ENCODE results near the gene THSD7B.

GRCh38 chr2:136916131-136916530 lies 150.8 kb downstream of the THSD7B start:
- TF ChIP-seq POLR2A (IDR thresholded peaks at IDR 0.05) = no peak
- TF ChIP-seq CTCF (IDR thresholded peaks at IDR 0.05 in 8 of 11, conservative IDR thresholded peaks at IDR 0.05 in 3 of 11) = no peak

Measured in spleen (tissue), 7 donors.